ENCODE measurements around the gene KRT79. TPM values are rescaled to one million over a fixed set of nuclear protein-coding genes. Genes with fewer than 3 reads are reported as not detected.

Gene KRT79
- total RNA-seq, 1 experiment from 2014 or later, result not detected

GRCh38 chr12:52865090-52865944 lies 31.2 kb upstream of the KRT79 start:
- no TSS peak for BruUV-seq (replicated peaks)
- H3K27ac ChIP-seq (ENCODE audit: low read length), result no peak overlapping the region
- TF ChIP-seq POLR2AphosphoS5 (IDR thresholded peaks at IDR 0.05; ENCODE audit: low read depth, low read length) (no peak), CTCF (IDR thresholded peaks at IDR 0.05) (peak; percentile 92)
- ChIA-PET POLR2A (interaction anchor here (0.6 kb wide), 1 partner anchor 26 kb away, joined by 3 read pairs; no protein-coding TSS in a partner anchor), CTCF (interaction anchor here (0.5 to 1.5 kb wide), 7 partner anchors 9 to 493 kb away, joined by 3 to 5 read pairs (median 4); no protein-coding TSS in a partner anchor)
- no peaks in the 10 kb centered on the region for H3K4me1 ChIP-seq (ENCODE audit: control insufficient read depth, insufficient read depth, low read length)
- no peak for DNase-seq (ENCODE audit: low read depth, low spot score)
- no peaks in the 10 kb centered on the region for H3K36me3 ChIP-seq (ENCODE audit: control insufficient read depth, insufficient read depth, low read length)
- ATAC-seq, result peak; percentile 90
- H3K9me3 ChIP-seq (ENCODE audit: control insufficient read depth, insufficient read depth, low read depth, low read length), result no peaks in the 10 kb centered on the region
- no peaks in the 10 kb centered on the region for H3K27me3 ChIP-seq (ENCODE audit: control insufficient read depth, insufficient read depth, low read length)
- intact Hi-C loops (cut with micrococcal nuclease; ENCODE audit: unreplicated experiment), result no loop called here
- no peak overlapping the region for H3K4me3 ChIP-seq (ENCODE audit: low read depth in 2 of 2, low read length in 2 of 2)
- in situ Hi-C loops (cut with HindIII; ENCODE audit: low pct_unique_long_range_greater_than_20kb, low sequenced_read_pairs), result no loop called here

- no peak for TF ChIP-seq POLR2AphosphoS5 (IDR thresholded peaks at IDR 0.05; ENCODE audit: low read depth, low read length)
- no peak for TF ChIP-seq TCF7L2 (IDR thresholded peaks at IDR 0.05; ENCODE audit: low read depth, low read length)
- no peak for TF ChIP-seq REST (IDR thresholded peaks at IDR 0.05; ENCODE audit: insufficient read depth in 1 of 2, low read depth in 2 of 2, low read length in 1 of 2)
- no peak for TF ChIP-seq SIN3A (IDR thresholded peaks at IDR 0.05; ENCODE audit: borderline replicate concordance, insufficient read depth, low read depth, low read length)
- no peak for TF ChIP-seq CTCF (IDR thresholded peaks at IDR 0.05)
- no peak overlapping the region for H3K4me3 ChIP-seq (ENCODE audit: low read depth in 2 of 2, low read length in 2 of 2)
- H3K27ac ChIP-seq (ENCODE audit: low read length), result no peak overlapping the region
- ATAC-seq (no peak), DNase-seq (ENCODE audit: low read depth, low spot score) (no peak)
- ChIA-PET CTCF (no interaction called here), POLR2A (no interaction called here)
- in situ Hi-C loops (cut with HindIII; ENCODE audit: low pct_unique_long_range_greater_than_20kb, low sequenced_read_pairs) (no loop called here), intact Hi-C loops (cut with micrococcal nuclease; ENCODE audit: unreplicated experiment) (no loop called here)
- no peaks in the 10 kb centered on the region for H3K36me3 ChIP-seq (ENCODE audit: control insufficient read depth, insufficient read depth, low read length)
- H3K4me1 ChIP-seq (ENCODE audit: control insufficient read depth, insufficient read depth, low read length), result no peaks in the 10 kb centered on the region
- no TSS peak for BruUV-seq (replicated peaks)
- H3K9me3 ChIP-seq (ENCODE audit: control insufficient read depth, insufficient read depth, low read depth, low read length), result no peaks in the 10 kb centered on the region
- no peaks in the 10 kb centered on the region for H3K27me3 ChIP-seq (ENCODE audit: control insufficient read depth, insufficient read depth, low read length)
Measured at GRCh38 chr12:52862023-52862422, 27.9 kb upstream of the KRT79 start.

Data from Panc1 (cell line).